ENCODE results near the gene PGAM5.
A peak's percentile ranks its signal among the peaks of the same experiment; 100 is the strongest.

Gene PGAM5

DNA sequence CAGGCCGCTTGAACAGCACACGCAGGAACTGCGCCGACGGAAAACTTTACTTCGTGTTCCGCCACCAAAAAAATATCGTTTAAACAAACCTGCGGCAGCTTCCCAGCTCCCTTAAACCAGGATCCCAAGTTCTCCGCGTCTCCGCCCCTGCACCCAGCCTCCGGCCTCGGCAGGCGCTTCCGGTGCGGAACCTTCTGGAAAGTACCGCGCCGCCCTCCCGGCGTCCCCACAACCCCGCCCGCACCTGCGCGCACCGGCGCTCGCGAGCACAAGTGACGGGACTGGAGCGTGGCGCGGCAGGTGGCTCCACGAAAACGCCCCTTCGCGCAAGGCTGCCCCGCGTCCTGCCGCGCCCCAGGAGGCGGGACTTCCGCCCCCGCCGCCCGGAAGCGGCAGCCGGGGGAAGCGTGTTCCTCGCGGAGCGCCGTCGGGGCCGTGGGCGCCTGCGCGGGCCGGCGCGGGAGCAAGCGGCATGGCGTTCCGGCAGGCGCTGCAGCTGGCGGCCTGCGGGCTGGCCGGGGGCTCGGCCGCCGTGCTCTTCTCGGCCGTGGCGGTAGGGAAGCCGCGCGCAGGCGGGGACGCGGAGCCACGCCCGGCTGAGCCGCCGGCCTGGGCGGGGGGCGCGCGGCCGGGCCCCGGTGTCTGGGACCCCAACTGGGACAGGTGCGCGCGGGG is at the start of gene PGAM5:
Gene PGAM5 (plus strand): TSS at position 438 of the 675 bp plus-strand sequence. CDS start 35 bp downstream, at position 473.
- peak; percentile 77 to 80 for DNase-seq

GRCh38 chr12:132660996-132661395 is 49.6 kb upstream of the PGAM5 start:
- no peak for DNase-seq

GRCh38 chr12:132661972-132662371 is 48.7 kb upstream of the PGAM5 start:
- no peak for DNase-seq

GRCh38 chr12:132662901-132663755 is 47.5 kb upstream of the PGAM5 start:
- DNase-seq = no peak

DNA sequence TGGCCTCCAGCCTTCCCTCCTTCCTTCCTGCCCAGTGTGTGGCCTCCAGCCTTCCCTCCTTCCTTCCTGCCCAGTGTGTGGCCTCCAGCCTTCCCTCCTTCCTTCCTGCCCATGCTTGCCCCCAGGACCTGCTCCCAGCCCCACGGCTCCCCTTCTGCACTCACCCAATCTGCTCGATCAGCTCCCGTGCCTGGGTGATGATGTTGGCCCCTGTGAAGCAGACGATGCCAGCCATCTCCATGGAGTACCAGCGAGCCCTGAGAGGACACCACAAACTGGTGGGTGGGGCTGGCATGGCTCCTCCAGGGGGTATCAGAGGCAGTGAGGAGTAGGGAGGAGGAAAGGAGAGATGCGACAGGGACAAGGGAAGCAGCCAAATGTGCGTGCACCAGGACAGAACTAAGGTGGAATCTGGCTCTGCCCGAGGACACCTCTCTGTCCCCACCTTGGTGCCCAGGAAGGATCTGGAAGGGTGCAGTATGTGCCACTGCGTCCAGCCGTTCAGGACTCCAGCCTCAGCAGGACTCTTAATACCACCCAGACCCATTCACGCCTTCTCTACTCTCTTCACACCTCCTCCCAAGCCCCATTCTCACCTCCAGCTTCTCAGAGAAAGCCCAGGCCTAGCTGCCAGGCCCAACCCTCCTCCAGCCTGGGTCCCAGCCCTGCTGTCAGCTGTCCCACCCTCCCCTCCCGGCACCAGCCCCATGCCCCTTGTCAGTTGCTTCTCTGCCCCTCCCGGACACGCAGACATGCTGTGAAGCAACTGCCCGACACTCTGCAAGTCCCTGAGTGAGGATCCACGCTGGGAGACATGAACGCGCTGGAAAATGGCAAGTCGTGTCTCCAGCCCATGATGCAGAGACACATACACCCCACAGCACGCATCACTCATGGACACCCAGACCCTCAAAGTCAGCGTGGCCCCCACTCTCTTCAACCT is 46.2 kb upstream of the PGAM5 start:
- no peak for DNase-seq

DNA sequence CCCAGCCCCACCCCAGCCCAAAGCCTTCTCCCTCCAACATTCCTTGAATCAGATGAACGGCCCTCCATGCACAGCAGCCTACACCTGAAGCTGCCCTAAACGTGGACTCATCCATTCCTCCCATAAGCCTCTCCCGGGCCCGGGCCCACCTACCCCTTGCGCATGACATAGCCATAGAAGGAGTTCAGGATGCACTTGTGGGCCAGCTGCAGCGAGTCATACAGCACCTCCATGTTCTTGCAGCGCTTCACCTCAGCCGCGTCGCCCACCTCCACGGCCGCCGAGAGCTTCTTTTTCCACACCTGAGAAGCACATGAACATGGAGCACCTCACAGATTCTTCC is 45.5 kb upstream of the PGAM5 start:
- no peak for DNase-seq

DNA sequence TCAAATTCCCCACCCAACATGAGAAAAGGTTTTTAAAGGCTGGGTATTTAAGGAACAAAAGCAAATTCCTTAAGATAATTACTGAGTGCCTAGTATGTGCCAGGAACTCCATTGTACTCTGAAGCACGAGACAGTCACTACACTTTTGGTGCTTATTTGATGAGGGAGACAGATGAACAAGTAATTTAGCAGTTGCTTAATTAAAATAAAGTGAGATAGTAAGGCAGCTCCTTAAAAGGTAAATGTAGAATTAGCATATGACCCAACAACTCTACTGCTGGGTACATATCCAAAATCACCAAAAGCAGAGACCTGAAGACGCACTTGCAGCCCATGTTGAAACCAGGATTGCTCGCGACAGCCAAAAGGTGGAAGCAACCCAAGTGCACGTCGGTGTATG is 44.8 kb upstream of the PGAM5 start:
- no peak for DNase-seq

GRCh38 chr12:132668191-132669088 is 42.2 kb upstream of the PGAM5 start:
- no peak for DNase-seq

GRCh38 chr12:132669166-132669879 is 41.3 kb upstream of the PGAM5 start:
- DNase-seq = no peak

GRCh38 chr12:132672116-132672515 is 38.5 kb upstream of the PGAM5 start:
- DNase-seq = no peak

DNA sequence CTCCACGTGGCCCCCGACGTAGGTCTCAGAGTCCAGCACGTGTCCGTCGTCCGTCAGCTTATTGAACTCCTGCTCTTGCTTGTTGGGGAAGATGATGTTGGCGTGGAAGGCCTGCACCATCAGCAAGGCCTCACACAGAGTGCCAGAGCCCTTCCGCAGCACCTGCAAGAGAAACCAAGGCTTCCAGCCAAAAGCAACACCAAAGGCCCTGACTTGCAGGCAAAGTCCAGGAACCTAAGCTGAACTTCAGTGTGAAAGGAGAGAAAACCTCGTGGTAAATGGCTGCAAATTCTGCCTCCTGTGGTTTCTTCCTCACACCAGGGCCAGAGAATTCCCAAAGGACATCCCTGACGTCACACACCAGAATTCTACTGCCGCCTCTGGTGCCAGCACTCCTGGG is 38.0 kb upstream of the PGAM5 start:
- DNase-seq = no peak

GRCh38 chr12:132673288-132674179 is 37.1 kb upstream of the PGAM5 start:
- no peak for DNase-seq

GRCh38 chr12:132674561-132674960 is 36.1 kb upstream of the PGAM5 start:
- no peak for DNase-seq

DNA sequence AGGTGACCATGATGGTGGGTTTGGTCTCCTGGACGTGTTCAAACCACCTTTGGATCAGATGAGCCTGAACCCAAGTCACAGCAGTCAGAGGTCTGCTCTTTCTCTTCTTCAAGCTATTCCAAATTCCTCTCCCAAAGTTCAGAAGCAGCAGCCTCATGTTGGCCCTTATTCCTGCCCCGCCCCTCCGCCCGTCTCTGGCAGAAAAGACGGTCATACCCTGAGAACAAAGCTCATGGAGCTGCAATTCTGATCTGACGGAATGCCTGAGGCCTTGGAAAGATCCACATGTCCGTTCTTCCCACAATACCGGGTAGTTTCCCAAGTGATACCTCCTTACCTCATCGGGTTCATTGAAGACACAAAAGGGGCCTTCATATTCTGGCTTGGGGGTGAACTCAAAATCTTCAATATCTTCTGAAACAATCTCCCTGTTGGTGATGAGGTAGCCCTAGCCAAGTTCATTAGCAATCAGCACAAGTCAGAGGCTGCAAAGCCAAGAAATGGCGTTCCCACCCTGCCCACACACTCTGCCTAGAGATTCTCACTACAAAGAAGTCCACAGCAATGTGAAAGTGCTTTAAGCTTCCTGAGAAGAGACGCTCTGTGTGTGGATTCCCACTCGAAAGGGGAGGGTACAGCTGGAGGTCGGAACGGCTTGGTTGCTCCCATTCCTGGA is 34.7 kb upstream of the PGAM5 start:
- DNase-seq = no peak

DNA sequence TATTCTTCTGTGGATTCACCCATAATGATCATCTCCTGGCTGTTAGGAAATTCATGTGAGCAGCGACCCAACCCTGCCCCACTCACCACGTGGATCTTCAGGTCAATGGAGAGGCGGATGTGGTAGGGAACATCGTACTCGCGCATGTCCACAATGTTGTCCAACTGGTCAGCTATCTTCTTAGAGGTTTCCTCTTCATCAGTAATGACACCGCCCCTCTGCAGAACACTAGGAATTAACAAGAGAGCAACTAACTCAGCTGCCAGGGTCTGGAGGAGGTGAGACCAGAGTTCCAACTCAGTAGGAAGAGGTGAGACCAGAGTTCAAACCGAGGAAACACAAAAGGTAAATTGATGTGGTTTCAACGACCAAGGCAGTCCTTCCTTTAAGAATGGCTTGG is 33.1 kb upstream of the PGAM5 start:
- no peak for DNase-seq

- no peak for DNase-seq
Observed at GRCh38 chr12:132685400-132685799, 25.2 kb upstream of the PGAM5 start.

DNA sequence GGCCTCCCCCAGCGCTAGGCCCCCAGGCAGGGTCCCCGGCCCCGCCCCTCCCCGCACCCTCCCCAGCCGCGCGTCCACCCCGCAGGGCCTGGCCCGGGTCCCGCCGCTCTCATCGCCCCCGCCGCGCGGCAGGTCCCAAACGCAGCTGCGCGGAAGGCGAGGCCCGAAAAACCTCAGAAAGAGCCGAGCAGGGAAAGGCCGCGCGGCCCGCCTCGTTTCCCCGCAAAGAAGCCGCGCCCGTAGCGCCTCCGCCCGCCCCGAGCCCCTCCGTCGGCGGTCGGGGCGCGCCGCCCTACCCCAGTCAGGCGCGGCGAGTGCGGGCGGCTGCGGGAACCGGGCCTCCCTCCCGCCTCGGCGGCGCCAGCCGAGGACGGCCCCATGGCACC is 23.8 kb upstream of the PGAM5 start:
- no peak for DNase-seq

DNA sequence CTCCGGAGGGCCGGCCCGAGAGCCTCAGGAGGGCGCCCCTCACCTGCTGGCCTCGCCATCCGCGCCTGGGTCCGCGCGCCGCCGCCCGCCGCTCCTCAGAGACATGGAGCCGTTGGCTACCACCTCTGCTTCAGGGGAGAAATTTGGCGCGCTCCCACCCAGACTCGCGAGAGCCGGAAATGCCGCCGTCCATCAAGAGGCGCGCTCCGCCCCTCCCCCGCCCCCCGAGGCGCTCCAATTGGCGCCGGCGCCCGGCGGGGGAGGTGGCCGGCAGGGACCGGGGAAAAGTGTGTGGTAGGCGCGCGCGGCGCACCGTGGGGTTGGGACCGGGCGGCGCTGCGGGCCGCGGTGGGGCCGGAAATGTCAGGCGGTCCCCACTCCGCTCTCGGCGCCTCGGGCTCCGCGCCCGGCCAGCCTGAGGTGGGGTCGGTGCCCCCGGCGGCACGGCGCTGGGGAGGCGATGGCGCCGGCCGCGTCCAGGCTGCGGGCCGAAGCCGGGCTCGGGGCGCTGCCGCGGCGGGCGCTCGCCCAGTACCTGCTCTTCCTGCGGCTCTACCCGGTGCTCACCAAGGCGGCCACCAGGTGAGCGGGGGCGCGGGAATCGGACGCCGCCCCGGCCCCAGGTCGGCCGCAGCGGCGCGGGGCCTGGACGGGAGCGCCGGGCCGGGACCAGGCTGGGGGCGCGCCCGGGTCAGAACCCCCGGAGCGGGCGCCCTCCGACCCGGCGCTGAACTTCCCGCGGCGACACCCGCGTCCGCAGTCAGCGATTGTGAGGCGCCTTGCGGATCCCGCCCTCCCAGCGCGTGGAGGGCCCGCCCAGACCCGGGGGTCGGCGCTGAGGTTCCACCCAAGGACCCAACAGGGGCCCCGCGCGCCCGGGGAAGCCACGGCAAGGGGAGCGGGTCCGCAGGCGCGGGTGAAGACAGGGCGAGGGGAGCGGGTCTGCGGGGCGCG is 23.2 kb upstream of the PGAM5 start, which contains the start of the genes POLE and PXMP2:
Gene POLE (minus strand): TSS at position 132 of the 954 bp plus-strand sequence. CDS start 27 bp downstream, at position 105.
Gene PXMP2 (plus strand): TSS at position 377 of the 954 bp plus-strand sequence. CDS start 84 bp downstream, at position 461.
- DNase-seq = peak; percentile 93 to 96

Measured in stimulated activated CD4-positive, alpha-beta T cell treated with anti-CD3 and anti-CD28 coated beads, Interleukin-2, amount 100 ng/mL, for 48 hours (primary cell).